ENCODE measurements around the gene HS6ST2. TPM values are rescaled to one million over a fixed set of nuclear protein-coding genes. Genes with fewer than 3 reads are reported as not detected.

HS6ST2 gene
- total RNA-seq, 1 donor from 2014 or later: 35.8 TPM

DNA sequence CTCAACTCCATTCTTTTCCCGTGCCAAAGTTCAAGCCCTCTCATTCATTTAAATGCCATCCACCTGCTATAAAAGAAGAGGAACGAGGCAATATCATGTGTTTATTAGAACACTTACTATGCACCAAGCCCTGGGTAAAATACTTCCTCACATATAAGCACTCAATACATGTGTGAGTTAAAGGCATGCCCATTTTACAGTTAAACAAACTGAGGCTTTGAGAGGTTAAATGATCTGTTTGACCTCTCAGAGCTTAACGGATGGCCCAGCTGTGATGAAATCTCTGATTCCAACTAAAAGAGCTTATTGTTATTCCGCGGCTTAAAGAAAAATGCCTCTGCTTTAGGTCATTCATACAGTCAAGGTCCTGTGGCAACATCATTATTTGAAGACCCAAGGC lies 124.3 kb downstream of the HS6ST2 start:
- peaks cover 27% of the 10 kb centered on the region for H3K4me1 Mint-ChIP-seq (ENCODE audit: unreplicated experiment)
- TF ChIP-seq, protein P1, sequence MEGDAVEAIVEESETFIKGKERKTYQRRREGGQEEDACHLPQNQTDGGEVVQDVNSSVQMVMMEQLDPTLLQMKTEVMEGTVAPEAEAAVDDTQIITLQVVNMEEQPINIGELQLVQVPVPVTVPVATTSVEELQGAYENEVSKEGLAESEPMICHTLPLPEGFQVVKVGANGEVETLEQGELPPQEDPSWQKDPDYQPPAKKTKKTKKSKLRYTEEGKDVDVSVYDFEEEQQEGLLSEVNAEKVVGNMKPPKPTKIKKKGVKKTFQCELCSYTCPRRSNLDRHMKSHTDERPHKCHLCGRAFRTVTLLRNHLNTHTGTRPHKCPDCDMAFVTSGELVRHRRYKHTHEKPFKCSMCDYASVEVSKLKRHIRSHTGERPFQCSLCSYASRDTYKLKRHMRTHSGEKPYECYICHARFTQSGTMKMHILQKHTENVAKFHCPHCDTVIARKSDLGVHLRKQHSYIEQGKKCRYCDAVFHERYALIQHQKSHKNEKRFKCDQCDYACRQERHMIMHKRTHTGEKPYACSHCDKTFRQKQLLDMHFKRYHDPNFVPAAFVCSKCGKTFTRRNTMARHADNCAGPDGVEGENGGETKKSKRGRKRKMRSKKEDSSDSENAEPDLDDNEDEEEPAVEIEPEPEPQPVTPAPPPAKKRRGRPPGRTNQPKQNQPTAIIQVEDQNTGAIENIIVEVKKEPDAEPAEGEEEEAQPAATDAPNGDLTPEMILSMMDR (conservative IDR thresholded peaks at IDR 0.05): no peak
- no peaks in the 10 kb centered on the region for H3K27me3 Mint-ChIP-seq
- DNase-seq (ENCODE audit: extremely low spot score, unreplicated experiment): no peak
- no peaks in the 10 kb centered on the region for H3K9me3 Mint-ChIP-seq
- H3K27ac Mint-ChIP-seq: no peak overlapping the region
- no peaks in the 10 kb centered on the region for H3K36me3 Mint-ChIP-seq
- no peak overlapping the region for H3K4me3 Mint-ChIP-seq

DNA sequence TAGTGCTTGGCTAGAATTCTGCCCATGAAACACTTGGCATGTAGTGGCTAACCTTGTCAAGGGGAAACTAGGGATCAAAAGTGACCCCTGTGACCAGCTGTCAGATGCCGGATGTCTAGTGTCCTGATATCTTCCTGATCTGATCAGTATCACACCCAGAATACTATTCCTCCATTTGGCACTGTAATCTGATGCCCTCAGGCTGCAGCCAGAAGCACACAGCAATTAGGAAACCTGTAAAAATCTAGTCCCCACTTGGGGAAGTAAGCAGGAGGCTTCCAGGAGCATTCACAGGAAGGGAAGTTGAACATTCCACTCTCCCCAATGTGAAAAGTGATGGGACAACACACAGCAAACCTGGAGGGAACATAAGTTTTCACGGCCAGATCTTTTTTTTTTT lies 125.1 kb downstream of the HS6ST2 start:
- Mint-ChIP-seq H3K36me3 (no peaks in the 10 kb centered on the region), H3K4me3 (no peak overlapping the region), H3K9me3 (no peaks in the 10 kb centered on the region), H3K27ac (no peak overlapping the region), H3K4me1 (ENCODE audit: unreplicated experiment) (peaks cover 27% of the 10 kb centered on the region), H3K27me3 (no peaks in the 10 kb centered on the region)
- TF ChIP-seq, protein P1 (conservative IDR thresholded peaks at IDR 0.05): no peak
- no peak for DNase-seq (ENCODE audit: extremely low spot score, unreplicated experiment)

DNA sequence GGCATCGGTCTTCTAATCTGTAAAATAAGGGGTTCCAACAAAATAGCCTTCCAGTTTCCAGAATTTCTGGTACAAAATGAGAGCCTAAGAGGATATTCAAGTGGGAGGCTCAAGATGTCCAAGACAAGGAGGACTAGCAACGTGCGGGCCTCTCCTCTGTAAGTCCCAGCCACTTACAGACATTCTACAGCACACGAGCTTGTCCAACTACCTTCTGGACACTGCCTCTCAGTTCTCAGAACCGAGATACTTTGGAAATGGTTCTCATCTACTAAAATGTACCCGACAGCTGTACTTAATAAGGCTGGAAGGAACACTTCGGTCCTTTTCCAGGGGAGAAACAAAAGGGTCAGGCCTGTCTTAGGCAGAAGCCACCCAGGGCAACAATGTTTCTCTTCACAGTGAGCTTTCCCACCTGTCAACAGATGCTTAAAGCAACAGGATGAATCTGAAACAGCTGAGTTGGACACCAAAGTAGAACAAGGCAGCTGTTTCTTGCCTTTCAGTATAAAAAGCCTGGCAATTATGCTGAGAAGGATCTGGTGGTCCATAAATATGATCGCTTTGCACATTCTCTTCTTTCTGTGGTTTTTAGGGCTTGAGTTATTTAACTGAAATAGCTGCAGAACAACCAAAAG lies 127.0 kb downstream of the HS6ST2 start:
- Mint-ChIP-seq H3K4me3 (no peak overlapping the region), H3K27ac (no peak overlapping the region), H3K4me1 (ENCODE audit: unreplicated experiment) (peaks cover 8% of the 10 kb centered on the region), H3K36me3 (no peaks in the 10 kb centered on the region), H3K27me3 (no peaks in the 10 kb centered on the region), H3K9me3 (no peaks in the 10 kb centered on the region)
- TF ChIP-seq, protein P1 (conservative IDR thresholded peaks at IDR 0.05): no peak
- no peak for DNase-seq (ENCODE audit: extremely low spot score, unreplicated experiment)

DNA sequence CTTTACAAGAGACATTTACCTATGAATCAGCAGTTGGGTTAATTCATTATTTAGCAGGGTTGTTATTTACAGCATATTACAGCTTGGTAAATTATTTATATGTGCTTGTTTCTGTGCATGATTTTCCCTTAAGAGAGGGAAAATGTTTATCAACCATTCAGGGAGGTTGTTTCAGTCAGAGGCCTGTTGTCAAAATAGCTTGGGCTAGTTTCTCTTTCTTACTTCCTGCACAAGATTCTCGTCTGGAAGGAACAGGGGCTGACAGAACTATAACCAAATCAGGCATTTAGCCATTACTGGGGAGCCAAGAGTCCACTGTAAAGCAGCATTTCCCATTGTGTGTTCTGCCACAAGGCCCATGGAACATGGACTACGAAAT lies 135.8 kb downstream of the HS6ST2 start:
- Mint-ChIP-seq H3K27ac (no peak overlapping the region), H3K36me3 (no peaks in the 10 kb centered on the region), H3K9me3 (no peaks in the 10 kb centered on the region), H3K27me3 (no peaks in the 10 kb centered on the region), H3K4me3 (no peak overlapping the region), H3K4me1 (ENCODE audit: unreplicated experiment) (peaks cover 10% of the 10 kb centered on the region)
- TF ChIP-seq, protein P1 (conservative IDR thresholded peaks at IDR 0.05): no peak
- no peak for DNase-seq (ENCODE audit: extremely low spot score, unreplicated experiment)

DNA sequence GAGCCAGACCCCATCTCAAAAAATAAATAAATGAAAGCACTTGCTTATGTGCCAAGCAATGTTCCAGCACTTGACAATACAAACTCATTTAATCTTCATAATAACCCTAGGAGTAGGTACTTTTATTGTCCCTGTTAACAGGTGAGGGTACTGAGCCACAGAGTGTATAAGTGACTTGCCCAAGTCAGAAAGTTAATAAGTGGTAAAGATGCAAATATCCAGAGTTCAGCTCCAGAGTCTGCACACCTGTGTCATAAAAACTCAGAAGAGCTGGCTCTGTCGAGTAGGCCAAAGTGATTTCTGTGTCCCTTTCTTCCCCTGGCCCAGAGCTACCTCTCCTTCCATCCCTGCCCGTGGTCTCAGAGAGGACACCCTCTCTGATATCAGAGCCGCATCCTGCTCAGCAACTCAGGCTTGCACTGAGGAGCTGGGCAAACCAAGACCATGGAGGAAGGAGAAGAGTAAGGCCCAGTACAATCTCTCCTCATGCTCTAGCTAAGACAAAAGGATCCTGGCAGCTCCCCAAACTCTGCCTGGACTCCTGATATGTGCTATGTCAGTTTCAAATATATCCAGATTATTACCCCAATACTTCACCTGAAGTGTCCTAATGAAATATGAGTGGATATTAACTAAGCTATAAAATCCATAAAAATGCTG lies 136.3 kb downstream of the HS6ST2 start:
- Mint-ChIP-seq H3K27ac (no peak overlapping the region), H3K9me3 (no peaks in the 10 kb centered on the region)

More for the DNA sequence above, 136.3 kb downstream of the HS6ST2 start:
- TF ChIP-seq, protein P1 (conservative IDR thresholded peaks at IDR 0.05): no peak
- H3K4me3 Mint-ChIP-seq: no peak overlapping the region
- no peaks in the 10 kb centered on the region for H3K36me3 Mint-ChIP-seq
- no peaks in the 10 kb centered on the region for H3K27me3 Mint-ChIP-seq
- no peak for DNase-seq (ENCODE audit: extremely low spot score, unreplicated experiment)
- peaks cover 10% of the 10 kb centered on the region for H3K4me1 Mint-ChIP-seq (ENCODE audit: unreplicated experiment)

Measured in type B pancreatic cell (in vitro differentiated cells).